NCI-H446 treated with DMSO at 0.1 percent for 48 hours (cell line): ENCODE results near the gene DNAJC12.
A peak's percentile ranks its signal among the peaks of the same experiment; 100 is the strongest.
"Not testable (repeated sequence)": the region's sequence is repeated elsewhere in the genome, so short reads cannot be mapped to it uniquely, and the experiment has no call there.

Source experiments
- DNase-seq: peaks from one replicate; lab custom pipeline; 2025; lab: John Stamatoyannopoulos, UW

DNAJC12 gene

DNA sequence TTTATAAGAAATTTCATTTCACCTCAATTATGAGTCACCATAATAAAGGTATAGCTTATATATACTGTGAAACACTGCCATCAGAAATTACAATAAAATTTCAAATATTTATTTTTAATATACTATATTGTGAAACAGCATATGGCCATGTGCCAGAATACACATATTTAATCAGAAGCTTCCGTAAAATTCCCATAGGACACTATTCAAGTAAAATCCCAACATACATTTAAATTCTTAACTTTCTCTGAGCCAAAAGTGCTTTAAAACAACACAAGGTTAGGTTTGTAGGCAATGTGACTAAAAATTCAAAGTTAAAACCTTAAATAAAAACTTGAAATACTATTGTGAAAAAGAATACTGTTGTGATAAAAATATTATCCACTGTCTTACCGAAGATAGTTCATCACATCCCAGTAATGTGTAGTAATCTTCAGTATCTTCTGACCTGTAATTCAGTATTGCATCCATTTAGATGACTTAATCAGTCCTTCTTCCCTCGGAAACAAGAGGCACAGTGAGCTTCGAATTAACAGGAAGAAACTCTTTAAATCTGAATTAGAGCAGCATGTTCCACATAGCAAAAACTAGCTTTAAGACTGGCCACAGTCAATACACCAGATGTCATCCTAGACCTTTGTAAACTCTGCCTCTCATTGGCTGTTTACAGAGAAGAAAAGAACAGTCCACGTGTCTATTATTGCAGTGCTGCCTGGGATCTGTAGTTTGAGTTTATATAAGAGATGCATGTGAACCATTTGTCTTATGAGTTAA lies at the start of gene DNAJC12:
Gene DNAJC12, minus strand, starts transcription at position 648 of the 774 bp plus-strand sequence. Its CDS starts 177 bp downstream, at position 471.
- peak; percentile 67 for DNase-seq

DNA sequence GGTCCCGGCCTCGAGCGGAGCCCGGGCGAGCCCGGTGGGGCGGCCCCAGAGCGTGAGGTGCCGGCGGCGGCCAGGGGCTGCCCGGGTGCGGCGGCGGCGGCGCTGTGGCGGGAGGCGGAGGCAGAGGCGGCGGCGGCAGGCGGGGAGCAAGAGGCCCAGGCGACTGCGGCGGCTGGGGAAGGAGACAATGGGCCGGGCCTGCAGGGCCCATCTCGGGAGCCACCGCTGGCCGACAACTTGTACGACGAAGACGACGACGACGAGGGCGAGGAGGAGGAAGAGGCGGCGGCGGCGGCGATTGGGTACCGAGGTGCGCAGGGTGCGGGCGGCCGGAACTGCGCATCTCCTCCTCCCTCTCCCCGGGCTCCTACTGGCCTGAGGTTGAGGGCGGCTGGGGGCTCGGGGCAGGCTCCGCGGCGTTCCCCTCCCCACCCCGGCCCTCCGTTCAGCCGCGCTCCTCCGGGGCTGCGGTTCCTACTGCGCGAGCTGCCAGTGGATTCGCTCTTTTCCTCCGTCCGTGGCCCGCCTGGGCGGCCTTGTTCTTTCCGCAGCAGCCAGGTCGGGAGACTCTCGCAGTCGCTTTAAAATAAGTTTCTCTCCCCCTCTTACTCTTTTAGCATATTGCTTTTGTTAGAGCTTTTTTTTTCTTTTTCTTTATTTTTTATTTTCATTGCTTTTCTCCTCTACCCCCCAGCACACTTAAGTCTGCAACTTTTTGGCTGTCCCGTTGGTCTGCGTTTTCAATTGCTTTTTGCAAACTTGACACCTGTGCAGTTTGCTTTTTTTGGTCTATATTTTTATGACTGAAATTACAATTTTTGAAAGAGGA lies 47.1 kb upstream of the DNAJC12 start:
- peak; percentile 29 for DNase-seq

DNA sequence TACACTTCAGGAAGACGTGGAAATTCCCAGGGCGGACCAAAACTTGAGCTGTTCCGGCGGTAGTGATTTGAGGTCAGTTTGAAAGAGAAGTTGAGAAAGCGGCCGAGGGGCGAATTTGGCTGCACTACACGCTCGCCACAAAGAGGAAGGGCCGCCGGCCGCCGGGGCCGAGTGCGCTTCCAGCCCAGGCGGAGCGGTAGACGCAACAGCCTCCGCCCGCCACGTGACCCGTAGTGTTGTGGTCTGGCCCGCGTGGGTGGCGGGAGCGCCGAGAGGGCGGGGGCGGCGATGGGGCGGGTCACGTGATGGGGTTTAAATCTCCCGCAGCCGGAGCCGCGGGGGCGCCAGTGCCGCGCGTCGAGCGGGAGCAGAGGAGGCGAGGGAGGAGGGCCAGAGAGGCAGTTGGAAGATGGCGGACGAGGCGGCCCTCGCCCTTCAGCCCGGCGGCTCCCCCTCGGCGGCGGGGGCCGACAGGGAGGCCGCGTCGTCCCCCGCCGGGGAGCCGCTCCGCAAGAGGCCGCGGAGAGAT lies 46.4 kb upstream of the DNAJC12 start, which contains the start of gene SIRT1:
Gene SIRT1, plus strand, starts transcription at position 344 of the 529 bp plus-strand sequence. Its CDS starts 66 bp downstream, at position 410.
- DNase-seq: peak; percentile 70

DNA sequence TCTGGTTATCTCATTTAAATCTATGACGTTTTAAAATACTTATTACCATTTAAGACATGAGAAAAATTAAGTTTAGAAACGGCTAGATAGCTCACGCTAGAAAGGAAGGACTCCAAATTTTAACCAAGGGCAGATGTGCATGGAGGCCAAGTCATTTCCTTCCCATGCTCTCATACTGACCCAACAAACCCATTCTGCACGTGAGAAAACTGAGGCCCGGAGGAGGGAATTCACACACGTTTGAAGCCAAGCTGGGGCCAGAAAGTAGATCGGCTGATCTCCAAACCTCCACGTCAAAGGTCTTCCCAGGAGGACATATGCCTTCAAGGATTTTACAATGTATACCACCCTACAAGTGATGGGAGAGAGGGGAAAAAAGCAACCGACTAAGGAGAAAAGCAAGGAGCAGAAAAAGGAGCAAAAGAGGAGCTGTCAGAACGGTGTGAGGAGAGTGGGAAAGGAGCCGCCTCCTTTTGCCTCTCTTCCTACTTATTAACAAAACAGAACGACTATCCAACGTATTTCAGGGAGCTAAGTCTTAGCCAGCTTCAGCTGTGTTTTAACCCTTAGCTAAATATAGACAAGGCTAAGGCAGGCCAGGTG lies 45.8 kb upstream of the DNAJC12 start:
- DNase-seq: no peak

DNA sequence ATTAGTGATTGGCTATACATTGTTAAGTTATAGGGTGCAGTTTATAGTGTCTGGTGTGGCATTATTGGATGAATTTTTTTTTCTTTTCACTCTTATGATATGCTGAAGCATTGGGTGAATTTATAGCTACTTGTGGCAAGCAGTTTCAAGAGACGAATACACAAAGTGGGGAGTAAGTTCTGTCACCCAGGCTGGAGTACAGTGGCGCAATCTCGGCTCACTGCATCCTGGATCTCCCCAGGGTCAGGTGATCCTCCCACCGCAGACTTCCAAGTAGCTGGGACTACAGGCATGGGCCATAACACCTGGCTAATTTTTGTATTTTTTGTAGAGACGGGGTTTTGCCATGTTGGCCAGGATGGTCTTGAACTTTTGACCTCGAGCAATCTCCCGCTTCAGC lies 40.1 kb upstream of the DNAJC12 start:
- DNase-seq: no peak

DNA sequence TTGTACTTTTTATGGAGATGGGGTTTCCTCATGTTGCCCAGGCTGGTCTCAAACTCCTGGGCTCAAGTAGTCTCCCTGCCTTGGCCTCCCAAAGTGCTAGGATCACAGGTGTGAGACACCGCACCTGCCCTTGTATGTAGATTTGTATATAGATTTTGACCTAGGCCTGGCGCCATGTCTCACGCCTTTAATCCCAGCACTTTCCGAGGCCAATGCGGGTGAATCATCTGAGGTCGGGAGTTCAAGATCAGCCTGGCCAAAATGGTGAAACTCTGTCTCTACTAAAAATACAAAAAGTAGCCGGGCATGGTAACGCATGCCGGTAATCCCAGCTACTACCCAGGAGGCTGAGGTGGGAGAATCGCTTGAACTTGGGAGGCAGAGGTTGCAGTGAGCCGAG lies 39.4 kb upstream of the DNAJC12 start:
- DNase-seq: not testable (repeated sequence)

DNA sequence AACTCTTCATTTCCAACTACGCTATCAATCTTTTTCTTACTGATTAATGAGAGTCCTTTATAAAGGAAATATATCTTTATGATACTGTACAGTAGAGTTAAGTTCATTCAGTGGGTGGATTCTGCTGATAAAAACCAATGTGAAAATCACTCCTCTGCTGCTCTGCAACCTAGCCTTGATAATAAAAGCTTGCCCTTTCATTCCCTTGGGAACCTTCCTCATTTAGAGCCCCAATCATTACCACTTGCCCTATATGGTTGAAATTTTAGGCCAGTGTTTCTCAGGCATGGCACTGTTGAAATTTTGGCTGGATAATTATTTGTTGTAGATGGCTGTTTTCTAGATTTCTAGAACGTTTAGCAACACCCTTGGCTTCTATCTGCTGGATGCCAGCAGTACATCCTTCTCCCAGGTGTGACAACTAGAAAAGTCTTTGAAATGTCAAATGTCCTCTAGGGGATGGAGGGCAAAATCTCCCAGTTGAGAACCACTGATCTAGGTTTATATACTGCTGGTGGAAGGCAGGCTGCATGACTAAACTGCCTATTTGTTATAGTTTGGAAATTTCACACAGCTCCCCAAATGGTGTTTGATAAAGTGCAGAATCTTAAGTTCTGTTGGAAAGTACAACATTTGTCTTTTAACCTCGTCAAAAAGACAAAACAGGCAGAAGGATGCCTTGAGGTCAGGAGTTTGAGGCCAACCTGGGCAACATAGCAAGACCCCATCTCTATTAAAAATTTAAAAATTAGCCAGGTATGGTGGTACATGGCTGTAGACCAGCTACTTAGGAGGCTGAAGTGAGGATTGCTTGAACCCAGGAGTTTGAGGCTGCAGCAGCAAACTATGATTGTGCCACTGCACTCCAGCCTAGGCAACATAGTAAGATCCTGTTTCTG lies 37.6 kb upstream of the DNAJC12 start:
- DNase-seq: no peak

DNA sequence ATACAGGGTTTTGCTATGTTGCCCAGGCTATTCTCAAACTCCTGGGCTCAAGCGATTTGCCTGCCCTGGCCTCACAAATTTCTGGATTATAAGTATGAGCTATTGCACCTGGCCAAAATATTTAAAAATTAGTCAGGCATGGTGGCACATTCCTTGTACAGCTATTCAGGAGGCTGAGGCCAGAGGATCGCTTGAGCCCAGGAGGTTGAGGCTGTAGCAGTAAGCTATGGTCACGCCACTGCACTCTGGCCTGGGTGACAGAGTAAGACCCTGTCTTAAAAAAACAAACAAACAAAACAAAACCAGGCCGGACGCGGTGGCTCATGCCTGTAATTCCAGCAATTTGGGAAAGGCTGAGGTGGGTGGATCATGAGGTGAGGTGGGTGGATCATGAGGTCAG lies 32.0 kb upstream of the DNAJC12 start:
- no peak for DNase-seq

DNA sequence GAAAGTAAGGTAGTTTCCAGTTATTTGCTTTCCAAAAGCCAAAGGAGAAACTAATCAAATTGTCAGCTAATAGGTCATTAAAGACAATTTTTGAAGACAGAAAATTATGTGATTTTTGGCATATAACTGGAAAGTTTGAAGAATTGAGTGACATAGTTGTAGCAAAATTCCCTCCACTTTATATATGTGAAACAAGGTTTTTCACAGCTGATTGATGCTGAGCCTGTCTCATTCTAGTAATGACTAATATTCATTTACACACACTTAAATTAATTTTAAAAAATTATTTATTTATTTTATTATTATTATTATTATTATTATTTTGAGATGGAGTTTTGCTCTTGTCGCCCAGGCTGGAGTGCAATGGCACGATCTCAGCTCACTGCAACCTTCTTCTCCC lies 30.1 kb upstream of the DNAJC12 start:
- DNase-seq: no peak

DNA sequence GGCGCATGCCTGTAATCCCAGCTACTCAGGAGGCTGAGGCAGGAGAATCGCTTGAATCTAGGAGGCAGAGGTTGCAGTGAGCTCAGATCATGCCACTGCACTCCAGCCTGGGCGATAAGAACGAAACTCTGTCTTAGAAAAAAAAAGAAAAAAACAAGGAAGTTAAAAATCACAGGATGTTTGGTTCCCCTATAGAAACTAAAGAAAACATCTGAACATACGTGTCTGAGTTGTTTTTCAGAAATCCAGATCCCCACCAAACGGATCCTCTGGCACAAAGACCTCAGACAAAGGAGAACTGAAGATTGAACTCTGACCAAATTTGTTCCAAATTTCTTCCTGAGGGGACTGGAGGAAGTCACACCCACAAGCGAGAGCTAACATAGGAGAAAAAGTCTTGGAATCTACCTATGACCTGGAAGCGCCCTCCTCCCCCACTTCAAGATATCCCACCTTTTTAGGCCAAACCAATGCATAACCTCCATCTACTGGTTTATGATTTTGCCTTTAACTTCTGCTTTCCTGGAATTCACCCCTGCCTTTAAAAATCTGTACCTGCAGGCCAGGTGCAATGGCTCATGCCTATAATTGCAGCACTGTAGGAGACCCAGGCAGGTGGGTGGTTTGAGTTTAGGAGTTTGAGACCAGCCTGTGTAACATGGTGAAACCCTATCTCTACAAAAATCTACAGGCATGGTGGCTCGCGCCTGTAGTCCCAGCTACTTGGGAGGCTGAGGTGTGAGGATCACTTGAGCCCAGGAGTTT lies 26.8 kb upstream of the DNAJC12 start:
- DNase-seq: no peak

DNA sequence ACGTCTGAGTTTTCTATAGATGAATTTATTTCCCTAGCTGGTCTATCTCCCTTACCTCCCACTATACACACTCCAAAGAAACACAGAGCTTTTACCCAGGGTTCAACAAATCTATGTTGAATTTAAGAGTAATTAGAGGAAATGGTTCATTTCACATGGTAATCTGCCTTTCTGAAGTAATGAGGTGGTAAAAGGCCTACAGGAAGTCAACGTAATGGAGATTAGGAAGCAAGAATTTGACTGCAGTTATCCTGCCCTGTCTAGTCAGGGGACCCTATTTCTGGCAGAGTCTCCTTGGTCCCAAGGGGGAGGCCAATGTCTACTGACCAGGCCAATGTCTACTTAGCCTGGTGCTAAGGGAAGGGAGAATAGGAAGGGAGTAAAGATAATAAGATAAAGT lies 25.1 kb upstream of the DNAJC12 start:
- DNase-seq: no peak

DNA sequence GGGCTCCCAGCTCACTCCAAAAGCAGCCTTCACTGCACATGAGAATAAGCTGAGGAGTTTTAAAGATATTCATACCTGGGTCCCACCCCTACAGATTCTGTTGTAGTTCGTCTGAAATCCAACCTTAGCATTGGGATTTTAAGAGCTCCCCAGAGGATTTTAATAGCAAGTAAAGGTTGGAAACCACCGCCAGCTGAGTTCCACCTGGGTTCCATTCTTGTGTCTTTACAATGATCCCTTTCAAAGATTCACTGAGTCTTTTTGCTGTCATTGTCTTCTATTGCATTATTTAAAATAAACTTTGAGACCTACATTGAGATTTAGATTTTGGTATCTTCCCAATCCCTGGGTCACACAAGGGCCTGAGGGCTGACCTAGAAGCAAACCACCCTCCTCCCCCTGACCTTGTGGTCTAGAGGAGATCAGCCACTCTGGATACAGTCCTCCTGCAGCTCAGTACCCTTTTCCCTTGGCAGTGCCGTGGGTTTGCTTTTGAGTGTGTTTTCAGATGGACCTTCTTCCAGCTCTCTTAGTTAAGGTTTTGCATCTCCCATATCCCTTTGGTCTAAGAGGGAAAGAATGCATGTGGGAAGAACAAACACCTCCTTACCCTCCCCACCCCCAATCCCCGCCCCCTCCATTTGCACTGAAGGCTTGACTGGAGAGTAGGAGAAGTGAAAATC lies 23.9 kb upstream of the DNAJC12 start:
- no peak for DNase-seq

DNA sequence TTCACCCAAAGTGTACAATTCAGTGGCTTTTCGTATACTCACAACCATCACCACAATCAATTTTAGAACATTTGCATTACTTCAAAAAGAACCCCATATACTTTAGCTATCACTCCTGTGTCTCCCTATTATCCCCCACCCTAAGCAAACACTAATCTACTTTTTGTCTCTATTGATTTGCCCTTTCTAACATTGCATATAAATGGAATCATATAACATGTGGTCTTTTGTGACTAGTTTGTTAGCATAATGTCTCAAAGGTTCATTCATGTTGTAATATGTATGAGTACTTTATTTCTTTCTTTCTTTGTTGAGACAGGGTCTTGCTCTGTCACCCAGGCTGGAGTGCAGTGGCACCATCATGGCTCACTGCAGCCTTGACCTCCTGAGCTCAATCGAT lies 21.0 kb upstream of the DNAJC12 start:
- DNase-seq: no peak

DNA sequence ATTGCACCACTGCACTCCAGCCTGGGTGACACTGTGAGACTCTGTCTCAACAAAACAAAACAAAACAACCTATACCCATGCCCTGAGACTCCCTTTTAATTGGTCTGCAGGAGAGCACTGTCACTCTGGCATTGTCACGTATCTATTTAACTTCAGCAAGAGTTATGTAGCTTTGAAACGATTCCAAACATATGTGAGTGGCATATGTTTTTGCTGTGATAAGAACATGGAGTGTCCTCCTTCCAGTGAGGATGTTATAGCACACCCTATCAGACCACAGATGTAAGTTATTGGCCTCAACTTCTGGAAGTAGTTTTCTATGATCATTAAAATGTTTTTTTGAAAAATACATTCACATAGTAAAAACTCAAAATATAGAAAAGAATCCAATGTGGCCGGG lies 15.5 kb upstream of the DNAJC12 start:
- no peak for DNase-seq

DNA sequence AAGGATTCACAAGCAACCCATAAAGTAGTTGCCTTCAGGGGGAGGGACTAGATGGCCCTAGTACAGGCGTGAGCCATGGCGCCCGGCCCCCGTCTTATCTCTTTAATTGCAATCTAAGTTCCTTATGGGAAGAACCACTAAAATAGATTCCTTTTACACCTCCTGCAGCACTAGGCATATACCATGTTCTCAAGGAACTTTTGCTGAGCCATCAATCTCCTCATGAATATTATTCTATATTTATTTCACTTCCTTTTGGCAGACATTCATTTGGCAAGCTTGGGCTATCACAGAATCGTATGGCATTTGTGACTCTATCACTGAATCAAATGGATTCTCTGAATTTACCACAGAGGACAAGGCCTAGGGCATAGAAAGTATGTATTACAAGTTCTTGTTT lies 14.8 kb upstream of the DNAJC12 start:
- DNase-seq: no peak

DNA sequence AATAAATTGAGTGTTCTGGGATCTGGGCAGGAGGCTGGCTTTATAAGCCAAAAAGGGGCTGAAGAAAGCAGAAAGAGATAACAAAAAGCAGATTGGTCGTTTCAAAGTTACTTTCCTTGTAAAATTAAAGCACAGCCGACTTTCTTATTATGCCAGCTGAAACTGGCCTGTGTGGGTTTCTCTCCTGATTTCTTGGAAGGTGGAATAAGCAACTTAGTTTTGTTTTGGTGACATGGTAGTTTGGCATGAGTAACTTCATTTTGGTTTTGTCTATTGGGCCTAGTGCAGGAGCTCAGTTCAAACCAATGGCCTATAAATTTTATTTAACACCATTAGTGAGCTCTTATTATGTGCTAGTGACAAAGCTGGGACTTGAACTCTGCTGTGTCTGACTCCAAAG lies 13.2 kb upstream of the DNAJC12 start:
- no peak for DNase-seq

DNA sequence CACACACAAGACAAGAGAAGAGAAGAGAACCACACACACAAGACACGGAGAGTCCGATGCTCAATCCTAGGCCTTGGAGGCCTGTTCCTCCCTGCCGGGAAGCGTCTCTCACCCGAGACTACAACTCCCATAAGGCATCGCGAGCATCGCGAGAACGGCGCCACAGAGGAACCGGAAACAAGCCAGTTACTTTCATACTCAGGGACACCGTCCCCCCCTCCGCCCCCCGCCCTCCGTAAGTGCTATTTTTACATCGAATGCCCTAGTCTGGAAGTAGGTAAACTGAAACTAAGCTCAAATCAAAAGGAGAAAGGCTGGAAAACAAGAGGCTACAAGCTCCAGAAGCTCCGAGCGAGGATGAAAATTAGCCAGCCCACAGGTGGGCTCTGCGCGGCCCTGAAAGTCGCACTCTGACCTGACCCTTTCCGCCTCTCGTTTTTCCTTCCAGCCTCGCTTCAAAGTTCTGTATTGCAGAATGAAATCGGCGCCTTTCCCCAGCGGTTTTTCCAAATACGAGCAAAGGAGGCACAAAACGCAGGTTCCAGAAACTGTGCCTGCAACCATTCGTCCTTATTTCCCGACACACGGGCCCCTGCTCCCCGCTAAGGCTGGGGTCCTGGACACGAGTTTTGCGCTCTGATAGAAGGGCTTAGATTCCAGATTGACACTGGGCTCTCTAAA lies 11.5 kb upstream of the DNAJC12 start:
- peak; percentile 70 for DNase-seq

DNA sequence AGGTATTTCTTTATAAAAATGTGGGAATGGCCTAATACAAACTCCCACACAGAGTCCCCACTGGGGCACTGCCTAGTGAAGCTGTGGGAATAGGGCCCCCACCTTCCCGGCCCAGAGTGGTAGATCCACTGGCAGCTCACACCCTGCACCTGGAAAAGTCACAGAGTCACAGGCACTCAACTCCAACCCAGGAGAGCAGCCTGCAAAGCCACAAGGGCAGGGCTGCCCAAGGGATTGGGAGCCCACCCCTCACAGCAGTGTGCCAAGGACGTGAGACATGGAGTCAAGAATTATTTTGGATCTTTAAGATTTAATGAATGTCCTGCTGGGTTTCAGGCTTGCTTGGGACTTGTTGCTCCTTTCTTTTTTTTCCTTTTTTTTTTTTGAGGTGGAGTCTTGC lies 5.3 kb upstream of the DNAJC12 start:
- no peak for DNase-seq

DNA sequence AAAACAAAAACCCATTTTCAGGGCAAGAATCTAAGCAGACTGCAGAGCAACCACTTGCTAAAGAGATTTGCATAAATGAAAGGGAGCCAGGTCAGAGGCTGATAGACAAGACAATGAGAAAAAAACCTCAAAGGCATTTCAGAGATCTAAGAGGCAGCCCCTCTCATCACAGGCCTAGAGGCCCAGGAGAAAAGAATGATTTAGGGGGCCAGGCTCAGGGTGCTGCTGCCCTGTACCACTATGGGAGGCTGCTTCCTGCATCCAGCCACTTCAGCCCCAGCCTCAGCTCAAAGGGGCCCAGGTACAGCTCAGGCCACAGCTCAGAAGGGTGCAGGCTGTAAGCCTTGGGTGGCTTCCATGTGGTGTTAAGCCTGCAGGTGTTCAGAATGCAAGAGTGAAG lies 3.7 kb upstream of the DNAJC12 start:
- no peak for DNase-seq

DNA sequence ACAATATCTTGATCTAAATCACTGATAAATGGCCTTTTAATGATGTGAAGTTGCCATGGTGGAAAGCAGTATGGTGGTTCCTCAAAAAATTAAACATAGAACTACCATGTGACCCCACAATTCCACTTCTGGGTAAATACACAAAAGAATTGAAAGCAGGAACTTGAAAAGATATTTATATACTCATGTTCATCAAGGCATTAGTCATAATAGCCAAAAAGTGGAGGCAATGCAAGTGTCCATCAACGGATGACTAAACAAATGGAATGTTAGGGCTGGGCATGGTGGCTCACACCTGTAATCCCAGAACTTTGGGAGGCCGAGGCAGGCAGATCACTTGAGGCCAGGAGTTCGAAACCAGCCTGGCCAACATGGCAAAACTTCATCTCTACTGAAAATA lies 2.0 kb upstream of the DNAJC12 start:
- no peak for DNase-seq
